DMS53 (cell line): ENCODE data around the gene PRIMPOL.
"Not testable (repeated sequence)": the region's sequence is repeated elsewhere in the genome, so short reads cannot be mapped to it uniquely, and the experiment has no call there.

ENCODE experiments used
- DNase-seq: peaks from one replicate; lab custom pipeline; 2025; lab: John Stamatoyannopoulos, UW

The PRIMPOL gene

DNA sequence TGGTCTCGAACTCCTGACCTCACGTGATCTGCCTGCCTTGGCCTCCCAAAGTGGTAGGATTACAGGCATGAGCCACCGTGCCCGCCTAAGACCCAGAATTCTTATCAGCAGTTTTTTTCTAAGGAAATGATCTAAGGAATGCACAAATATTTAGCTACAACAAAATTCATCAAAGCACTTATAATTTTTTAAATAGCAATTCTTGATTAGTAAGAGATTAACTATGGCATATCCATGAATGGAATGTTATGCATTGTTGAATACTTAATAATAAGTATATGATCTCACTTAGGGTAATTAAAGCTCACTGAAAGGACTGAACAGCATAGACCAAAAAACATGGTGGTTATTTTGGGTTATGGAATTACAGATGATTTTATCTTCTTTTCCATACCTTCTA lies 66.0 kb downstream of the PRIMPOL start:
- no peak for DNase-seq

DNA sequence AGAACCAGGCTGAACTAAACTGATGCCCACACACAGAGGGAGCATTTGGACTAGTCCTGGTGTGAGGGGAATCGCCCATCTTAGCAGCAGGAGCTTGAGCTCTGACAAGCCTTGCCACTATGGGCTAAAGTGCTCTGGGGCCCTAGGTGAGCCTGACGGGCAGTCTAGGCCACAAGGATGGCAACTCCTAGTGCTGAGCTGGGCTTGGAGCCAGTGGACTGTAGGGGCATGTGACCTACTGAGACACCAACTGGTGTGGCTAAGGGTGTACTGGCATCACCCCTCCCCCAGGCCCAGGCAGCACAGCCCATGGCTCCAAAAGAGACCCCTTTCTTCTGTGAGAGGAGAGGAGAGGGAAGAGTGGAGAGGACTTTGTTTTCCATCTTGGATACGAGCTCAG lies 69.9 kb downstream of the PRIMPOL start:
- no peak for DNase-seq

DNA sequence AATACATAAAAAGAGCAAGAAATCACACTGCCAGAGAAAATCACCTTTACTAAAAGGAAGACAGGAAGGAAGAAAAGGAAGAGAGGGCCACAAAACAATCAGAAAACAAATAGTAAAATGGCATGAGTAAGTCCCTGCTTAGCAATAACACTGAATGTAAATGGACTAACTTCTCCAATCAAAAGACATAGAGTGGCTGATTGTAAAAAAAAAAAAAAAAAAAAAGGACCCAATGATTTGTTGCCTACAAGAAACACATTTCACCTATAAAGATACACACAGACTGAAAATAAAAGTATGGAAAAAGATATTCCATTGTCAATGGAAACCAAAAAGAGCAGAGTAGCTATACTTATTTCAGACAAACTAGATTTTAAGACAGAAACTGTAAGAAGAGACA lies 71.7 kb downstream of the PRIMPOL start:
- no peak for DNase-seq

DNA sequence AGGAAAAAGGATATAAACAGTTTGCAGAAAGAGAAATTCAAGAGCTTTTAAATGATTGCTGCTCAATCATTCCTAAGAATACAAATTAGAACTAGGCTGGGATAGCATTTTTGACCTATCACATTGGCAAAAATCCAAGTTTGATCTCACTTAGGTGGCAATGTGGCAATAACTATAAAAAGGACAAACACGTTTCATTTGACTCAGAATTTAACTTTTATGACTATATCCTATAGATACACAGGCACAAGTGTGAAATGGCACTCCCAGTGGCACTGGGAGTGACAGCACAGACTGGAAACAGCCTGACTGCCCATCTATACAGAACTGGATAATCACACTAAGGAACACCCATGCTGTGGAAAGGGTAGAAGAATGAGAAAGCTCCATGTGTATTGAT lies 73.3 kb downstream of the PRIMPOL start:
- peak; percentile 8 for DNase-seq

DNA sequence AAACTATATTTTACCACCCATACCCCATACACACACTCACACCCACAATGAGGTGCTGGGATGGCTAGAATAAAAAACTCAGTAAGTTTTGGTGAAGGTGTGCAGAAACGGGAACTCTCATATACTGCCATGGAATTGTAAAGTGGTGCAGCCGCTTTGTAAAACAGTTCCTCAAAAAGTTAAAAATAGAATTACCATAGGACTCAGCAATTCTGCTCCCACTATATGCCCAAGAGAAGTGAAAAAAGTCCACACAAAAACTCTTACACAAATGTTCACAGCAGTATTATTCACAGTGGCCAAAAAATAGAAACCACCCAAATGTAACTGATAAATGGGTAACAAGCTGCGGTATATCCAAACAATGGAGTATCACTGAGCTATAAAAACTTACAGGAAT lies 77.9 kb downstream of the PRIMPOL start:
- DNase-seq: no peak

DNA sequence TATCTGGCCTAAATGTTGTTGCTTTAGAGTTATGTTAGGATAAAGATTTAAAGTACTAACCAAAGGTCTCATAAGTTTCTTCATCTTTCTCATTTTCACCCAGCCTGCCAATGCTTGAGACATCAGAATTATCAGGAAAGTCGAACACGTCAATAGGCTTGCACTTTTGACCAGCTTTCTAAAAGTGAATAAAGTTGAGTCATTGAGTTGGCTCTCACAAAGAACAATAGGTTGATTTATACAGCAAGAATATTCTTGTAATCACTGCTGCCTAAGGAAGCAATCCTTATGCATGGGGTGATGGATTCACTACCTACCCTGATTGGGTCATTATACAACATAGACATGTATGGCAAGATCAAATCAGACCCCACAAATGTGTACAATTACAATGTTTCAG lies 79.3 kb downstream of the PRIMPOL start:
- no peak for DNase-seq

DNA sequence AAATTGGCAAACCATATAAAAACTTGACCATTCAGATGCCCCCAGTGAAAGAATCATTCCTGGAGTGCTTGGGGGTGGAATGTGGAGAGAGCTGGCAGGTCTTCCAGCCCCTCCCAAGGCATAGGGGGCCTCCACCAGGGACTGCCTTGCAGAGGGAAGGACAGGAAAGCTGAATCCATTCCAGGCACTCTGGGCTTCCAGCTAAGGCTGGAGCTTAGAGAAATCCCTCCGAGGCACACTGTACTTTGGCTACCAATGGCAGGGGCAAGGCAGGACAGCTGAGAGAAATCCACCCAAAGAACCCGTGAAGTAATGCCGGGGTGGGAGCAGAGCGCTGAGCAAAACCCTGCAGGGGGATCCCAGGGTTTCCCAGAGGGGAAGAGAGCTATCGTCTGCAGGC lies 80.4 kb downstream of the PRIMPOL start:
- no peak for DNase-seq

DNA sequence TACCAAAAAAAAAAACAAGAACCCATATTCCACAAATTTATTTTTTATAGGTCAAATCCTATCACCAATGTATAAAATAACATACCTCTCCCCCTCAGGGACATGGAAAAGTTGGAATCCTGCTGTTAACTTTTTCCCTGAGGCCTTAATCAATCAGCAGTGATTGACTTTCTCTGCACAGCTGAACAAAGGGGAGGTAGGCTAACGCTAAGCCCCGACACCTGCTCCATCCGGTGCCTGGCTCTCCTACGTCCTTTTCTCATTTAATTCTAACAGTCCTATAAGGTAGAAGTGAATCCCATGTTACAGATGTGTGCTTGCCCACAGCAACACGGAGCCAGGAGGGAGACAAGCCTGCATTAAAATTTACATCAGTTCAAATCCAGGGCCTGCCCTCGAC lies 81.5 kb downstream of the PRIMPOL start:
- no peak for DNase-seq

DNA sequence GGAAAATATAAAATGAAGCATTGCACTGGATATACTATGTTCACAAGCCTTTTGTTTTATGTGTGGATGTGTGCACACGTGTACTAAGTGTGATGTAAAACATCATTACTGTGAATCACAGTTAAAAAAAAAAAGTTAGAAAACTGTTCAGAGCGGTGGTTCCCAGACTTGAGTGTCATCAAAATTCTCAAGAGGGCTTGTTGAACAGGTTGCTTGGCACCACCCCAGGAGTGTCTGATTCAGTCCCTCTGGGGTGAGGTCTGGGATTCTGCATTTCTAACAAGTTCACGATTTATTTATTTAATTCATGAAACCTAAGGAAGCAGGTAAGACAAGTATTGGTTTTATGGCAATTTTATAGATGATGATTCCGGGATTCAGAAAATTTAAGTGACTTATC lies 82.6 kb downstream of the PRIMPOL start:
- peak; percentile 66 for DNase-seq

DNA sequence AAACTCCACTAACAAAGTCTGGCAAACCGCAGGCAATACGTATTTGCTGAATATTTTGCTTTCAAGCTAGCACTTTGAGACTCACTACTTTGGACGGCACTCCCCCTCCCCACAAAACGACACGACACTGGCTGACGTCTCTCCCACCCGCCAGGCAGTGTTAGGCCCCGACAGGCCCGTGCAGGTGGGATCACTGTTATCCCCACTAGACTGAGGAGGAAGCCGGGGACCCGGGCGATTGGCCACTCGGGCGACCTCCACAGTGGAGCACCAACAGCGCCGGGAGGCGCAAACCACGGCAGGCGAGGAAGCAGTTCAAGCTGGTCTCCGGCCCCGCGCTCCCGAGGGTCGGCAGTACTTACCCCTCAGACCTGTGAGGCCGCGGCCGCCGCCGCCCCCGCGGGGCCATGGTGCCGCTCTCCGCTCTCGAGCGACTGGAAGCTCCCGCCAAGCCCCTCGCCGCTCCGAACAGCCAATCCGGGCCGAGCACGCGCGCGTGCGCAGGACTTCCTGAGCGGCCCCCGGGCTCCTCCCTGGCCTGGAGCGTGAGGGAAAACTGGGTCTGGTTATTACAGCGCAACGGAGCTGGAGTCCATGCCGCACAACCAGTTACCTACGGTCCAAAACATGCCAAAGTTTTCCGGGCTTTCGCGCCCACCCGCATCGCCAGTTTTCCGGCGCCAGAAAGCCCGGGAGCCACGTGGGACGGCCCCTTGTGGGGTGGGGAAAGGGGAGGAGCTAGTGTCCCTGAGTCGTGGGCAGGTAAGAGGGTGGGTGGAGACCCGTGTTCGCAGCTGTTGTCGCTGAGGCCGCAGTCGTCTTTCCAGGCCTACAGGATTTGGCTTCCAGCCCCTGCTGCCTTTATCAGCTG lies 84.4 kb downstream of the PRIMPOL start, which contains the start of gene CENPU:
Gene CENPU (minus strand): TSS at position 443 of the 871 bp plus-strand sequence. CDS start 34 bp downstream, at position 409.
- DNase-seq: peak; percentile 98

DNA sequence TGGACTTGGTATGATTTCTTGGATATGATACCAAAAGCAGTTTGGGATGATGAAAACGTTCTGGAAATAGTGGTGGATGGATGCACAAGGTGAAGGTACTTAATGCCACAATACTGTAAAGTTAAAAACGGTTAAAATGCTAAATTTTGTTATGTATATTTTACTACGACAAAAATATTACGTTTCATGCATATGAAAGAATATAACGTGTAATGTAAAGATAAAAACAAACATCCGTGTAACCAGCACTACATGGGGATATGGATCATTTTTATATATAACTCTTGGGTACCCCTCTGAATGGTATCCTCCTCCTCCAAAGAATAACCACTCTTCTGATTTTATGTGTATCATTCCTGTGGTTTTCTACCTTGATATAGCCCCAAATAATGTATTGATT lies 85.2 kb downstream of the PRIMPOL start:
- peak; percentile 22 for DNase-seq

DNA sequence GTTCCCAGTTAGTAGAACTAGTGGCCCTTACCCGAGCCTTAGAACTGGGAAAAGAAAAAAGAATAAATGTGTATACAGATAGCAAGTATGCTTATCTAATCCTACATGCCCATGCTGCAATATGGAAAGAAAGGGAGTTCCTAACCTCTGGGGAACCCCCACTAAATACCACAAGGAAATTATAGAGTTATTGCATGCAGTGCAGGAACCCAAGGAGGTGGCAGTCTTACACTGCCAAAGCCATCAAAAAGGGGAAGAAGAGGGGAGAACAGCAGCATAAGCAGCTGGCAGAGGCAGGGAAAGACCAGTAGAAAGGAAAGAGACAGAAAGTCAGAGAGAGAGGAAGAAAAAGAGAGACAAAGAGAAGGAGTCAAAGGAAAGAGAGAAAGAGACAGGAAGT lies 90.0 kb downstream of the PRIMPOL start:
- not testable (repeated sequence) for DNase-seq

DNA sequence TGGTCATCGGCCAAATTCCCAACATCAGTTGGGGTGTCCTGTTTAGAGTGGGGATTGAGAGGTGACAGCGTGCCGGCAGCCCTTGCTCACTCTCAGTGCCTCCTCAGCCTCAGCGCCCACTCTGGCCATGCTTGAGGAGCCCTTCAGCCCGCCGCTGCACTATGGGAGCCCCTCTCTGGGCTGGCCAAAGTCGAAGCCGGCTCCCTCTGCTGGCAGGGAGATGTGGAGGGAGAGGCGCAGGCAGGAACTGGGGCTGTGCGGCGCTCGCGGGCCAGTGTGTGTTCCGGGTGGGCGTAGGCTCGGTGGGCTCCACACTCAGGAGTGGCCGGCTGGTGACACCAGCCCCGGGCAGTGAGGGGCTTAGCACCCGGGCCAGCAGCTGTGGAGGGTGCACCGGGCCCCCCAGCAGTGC lies 91.4 kb downstream of the PRIMPOL start:
- DNase-seq: peak; percentile 5

DNA sequence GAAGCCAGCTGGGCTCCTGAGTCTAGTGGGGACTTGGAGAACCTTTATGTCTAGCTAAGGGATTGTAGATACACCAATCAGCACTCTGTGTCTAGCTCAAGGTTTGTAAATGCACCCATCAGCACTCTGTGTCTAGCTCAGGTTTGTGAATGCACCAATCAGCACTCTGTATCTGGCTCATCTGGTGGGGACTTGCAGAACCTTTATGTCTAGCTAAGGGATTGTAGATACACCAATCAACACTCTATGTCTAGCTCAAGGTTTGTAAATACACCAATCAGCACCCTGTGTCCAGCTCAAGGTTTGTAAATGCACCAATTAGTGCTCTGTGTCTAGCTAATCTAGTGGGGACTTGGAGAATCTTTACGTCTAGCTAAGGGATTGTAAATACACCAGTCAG lies 92.1 kb downstream of the PRIMPOL start:
- not testable (repeated sequence) for DNase-seq

DNA sequence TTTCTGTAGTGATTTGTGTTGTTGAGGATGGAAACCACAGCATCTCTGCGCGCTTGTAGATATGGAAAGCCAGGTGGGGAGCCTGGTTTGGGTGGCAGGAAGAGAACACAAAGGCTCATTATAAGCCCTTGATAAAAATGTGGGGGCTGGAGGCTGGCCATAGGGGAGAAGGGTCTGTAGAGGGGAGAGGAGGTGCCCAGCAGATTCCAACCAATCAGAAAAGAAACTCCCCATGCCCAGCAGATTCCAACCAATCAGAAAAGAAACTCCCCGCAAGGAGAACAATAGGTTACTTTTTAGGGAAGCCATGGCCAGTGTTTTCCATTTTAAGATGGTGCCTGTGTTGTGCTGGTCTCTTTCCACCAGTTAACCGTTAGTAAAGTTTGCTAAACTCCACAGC lies 94.1 kb downstream of the PRIMPOL start:
- DNase-seq: no peak

DNA sequence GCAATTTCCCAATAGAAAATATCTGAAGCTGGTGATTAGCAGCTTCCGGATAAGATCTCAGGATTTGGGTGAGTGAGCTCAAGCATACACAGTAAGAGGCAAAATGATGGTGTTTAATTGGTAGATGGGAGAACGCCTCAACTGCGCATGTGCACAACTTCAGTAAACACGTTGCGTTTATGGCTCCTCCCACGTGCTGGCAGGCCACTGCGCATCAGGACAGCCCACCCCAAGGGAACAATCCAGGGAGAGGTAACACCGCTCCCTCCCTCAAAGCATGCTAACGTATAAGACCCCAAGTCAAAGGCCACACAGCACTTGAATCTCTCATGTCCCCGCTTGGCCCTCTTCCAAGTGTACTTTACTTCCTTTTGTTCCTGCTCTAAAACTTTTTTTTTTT lies 94.7 kb downstream of the PRIMPOL start:
- no peak for DNase-seq
